Pancreas (tissue), 10 donors: ENCODE results near the gene MYO1E. TPM values are rescaled to one million over a fixed set of nuclear protein-coding genes. Genes with fewer than 3 reads are reported as not detected.
"Not testable (repeated sequence)": the region's sequence is repeated elsewhere in the genome, so short reads cannot be mapped to it uniquely, and the experiment has no call there.

ENCODE experiments used
- ATAC-seq, 4 donors: fragments of 200-7000 bp; cut with Tn5 transposase; one replicate each; pipeline versions ENCODE4 v1.8.0 to v1.9.1; 2020; ENCODE audit warnings: mild to moderate bottlenecking in 4 of 4, moderate library complexity in 4 of 4
- DNase-seq, 6 donors: peaks; one replicate each; pipeline ENCODE4 v3.0.0-alpha.2; 2020
- FAIRE-seq: peaks from 2 replicates; lab custom pipeline; 2012; peaks lifted over from hg19 to GRCh38; lab: Jason Lieb, UNC
- H3K27ac ChIP-seq, 4 donors: fragments of 200-600 bp; sonication (generic); 1 replicate in 3 of 4; 2 replicates in 1 of 4; pipeline versions ENCODE4 v1.5.0 to v1.8.0; 2020
- H3K27me3 ChIP-seq, 4 donors: fragments of 200-600 bp; one replicate each; pipeline ENCODE4 v1.8.0; 2021
- H3K36me3 ChIP-seq, 3 donors: fragments of 200-600 bp; sonication (generic) in 1 of 3; one replicate each; pipeline versions ENCODE4 v1.5.0 to v1.8.0; 2020 to 2021
- H3K4me1 ChIP-seq, 3 donors: fragments of 200-600 bp; one replicate each; pipeline ENCODE4 v1.8.0; 2021
- H3K4me3 ChIP-seq, 4 donors: fragments of 200-600 bp; sonication (generic) in 2 of 4; one replicate each; pipeline versions ENCODE4 v1.5.0 to v1.8.0; 2020 to 2021
- H3K9me3 ChIP-seq, 4 donors: fragments of 200-600 bp; one replicate each; pipeline ENCODE4 v1.8.0; 2021
- WGBS, 2 donors: extraction: QIAGEN DNeasy Blood & Tissue Kit; methylation state at CpG; one replicate each; pipeline ENCODE4 v1.1.7; 2013; 5-methylcytosine and 5-hydroxymethylcytosine counted together
- intact Hi-C, 3 donors: fragments of 100-400 bp; cut with DNase I; formaldehyde crosslinking; loops; one replicate each; pipeline versions ENCODE4 v1.11.1 to v1.14.2; 2022
- polyA plus RNA-seq, 2 donors: library from polyadenylated mRNA; stranded (reverse); fragments of 200-250 nt; gene quantifications; one replicate each; pipeline ENCODE4 v1.2.3, GENCODE V29; 2013
- total RNA-seq, 6 donors: library from RNA; stranded (reverse); fragmentation: NEBNext Ultra II Directional in 4 of 6; extraction: Animal tissue kit (Norgen Biotek cat#: 25700) in 4 of 6; gene quantifications; one replicate each; pipeline versions ENCODE4 v1.2.1 to v1.2.4, GENCODE V29; 2021 to 2023
- TF ChIP-seq, protein P1 (sequence below), 4 donors: fragments of 200-600 bp; sonication (generic) in 3 of 4; IDR thresholded peaks; one replicate each; pipeline versions ENCODE4 v1.5.0 to v1.8.0; 2021; ENCODE audit warnings: antibody characterized with exemption in 4 of 4
- donor health status: healthy with polysubstance abuse.
- donor health status: DM: no; HTN: no; CAD: no; lungs with moderate emphysema.
- donor health status: DM: no; HTN: no; CAD: no.
- donor health status: control.
- donor health status: control.
- donor health status: Bipolar disorder and iron deficiency.
- donor health status: DM: yes; HTN: yes; CAD: no.
- donor health status: DM: no; HTN: no; CAD: no.
- donor health status: DM: no; HTN: no; CAD: no.
- donor health status: DM: yes; HTN: yes; CAD: no.

Gene MYO1E
- total and polyA plus RNA-seq, 8 donors = 7.8 to 81.1 (median 25.6) TPM

GRCh38 chr15:59283717-59284391, 88.8 kb downstream of the MYO1E start:
- Histone ChIP-seq H3K4me1 (no peaks in the 10 kb centered on the region), H3K27ac (peak overlapping the region in 2 of 4 donors; percentile 8 to 15), H3K27me3 (no peaks in the 10 kb centered on the region), H3K36me3 (no peaks in the 10 kb centered on the region), H3K4me3 (no peak overlapping the region), H3K9me3 (no peaks in the 10 kb centered on the region)
- WGBS, 2 donors = 85 to 87% methylated on average over 7 of the region's 7 CpGs
- ATAC-seq (peak in 3 of 4 donors; percentile 58 to 75 (median 62)), DNase-seq (no peak), FAIRE-seq (no peak)
- intact Hi-C loops = no loop called here
- TF ChIP-seq, protein P1, sequence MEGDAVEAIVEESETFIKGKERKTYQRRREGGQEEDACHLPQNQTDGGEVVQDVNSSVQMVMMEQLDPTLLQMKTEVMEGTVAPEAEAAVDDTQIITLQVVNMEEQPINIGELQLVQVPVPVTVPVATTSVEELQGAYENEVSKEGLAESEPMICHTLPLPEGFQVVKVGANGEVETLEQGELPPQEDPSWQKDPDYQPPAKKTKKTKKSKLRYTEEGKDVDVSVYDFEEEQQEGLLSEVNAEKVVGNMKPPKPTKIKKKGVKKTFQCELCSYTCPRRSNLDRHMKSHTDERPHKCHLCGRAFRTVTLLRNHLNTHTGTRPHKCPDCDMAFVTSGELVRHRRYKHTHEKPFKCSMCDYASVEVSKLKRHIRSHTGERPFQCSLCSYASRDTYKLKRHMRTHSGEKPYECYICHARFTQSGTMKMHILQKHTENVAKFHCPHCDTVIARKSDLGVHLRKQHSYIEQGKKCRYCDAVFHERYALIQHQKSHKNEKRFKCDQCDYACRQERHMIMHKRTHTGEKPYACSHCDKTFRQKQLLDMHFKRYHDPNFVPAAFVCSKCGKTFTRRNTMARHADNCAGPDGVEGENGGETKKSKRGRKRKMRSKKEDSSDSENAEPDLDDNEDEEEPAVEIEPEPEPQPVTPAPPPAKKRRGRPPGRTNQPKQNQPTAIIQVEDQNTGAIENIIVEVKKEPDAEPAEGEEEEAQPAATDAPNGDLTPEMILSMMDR (IDR thresholded peaks at IDR 0.05) = no peak

- Histone ChIP-seq H3K4me1 (no peaks in the 10 kb centered on the region), H3K27me3 (no peaks in the 10 kb centered on the region), H3K27ac (no peak overlapping the region), H3K9me3 (no peaks in the 10 kb centered on the region), H3K36me3 (no peaks in the 10 kb centered on the region), H3K4me3 (no peak overlapping the region)
- no peak for ATAC-seq
- no peak for DNase-seq
- TF ChIP-seq, protein P1 (IDR thresholded peaks at IDR 0.05) = no peak
- 91 to 96% methylated on average over 12 to 14 of the region's 14 CpGs for WGBS, 2 donors
- intact Hi-C loops = no loop called here
- no peak for FAIRE-seq
Measured at GRCh38 chr15:59282515-59283337, 89.9 kb downstream of the MYO1E start.

GRCh38 chr15:59281699-59282098, 91.0 kb downstream of the MYO1E start:
- TF ChIP-seq, protein P1 (IDR thresholded peaks at IDR 0.05) = no peak
- Histone ChIP-seq H3K4me3 (no peak overlapping the region), H3K27ac (no peak overlapping the region), H3K27me3 (no peaks in the 10 kb centered on the region), H3K36me3 (no peaks in the 10 kb centered on the region), H3K9me3 (no peaks in the 10 kb centered on the region), H3K4me1 (no peaks in the 10 kb centered on the region)
- ATAC-seq (no peak), FAIRE-seq (no peak), DNase-seq (no peak)
- 94% methylated on average over 5 of the region's 5 CpGs for WGBS, 2 donors
- intact Hi-C loops = no loop called here

DNA sequence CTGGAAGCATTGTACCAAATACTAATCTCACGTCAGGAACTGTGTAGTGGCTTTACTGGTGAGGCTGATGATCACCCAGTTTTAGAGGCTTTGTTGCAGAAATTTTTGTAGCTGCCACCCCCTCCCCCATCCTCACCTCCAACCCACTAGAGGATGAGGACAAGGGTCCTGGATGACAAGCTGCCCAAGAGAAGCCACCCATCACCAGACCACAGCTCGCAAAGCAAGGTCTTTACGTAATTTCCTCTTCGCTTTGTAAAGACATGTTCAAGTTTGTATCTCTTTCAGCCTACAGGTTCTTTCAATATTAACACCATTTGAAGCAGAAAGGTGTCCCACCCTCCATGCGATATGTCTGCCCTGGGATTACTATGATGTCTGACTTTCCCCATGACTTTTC, 91.8 kb downstream of the MYO1E start:
- H3K27ac ChIP-seq = no peak overlapping the region
- H3K4me3 ChIP-seq = no peak overlapping the region
- H3K27me3 ChIP-seq = no peaks in the 10 kb centered on the region
- no peak for ATAC-seq
- no peaks in the 10 kb centered on the region for H3K4me1 ChIP-seq
- no peak for DNase-seq
- intact Hi-C loops = no loop called here
- no peaks in the 10 kb centered on the region for H3K36me3 ChIP-seq
- TF ChIP-seq, protein P1 (IDR thresholded peaks at IDR 0.05) = no peak
- FAIRE-seq = no peak
- no peaks in the 10 kb centered on the region for H3K9me3 ChIP-seq
- WGBS, 2 donors = 94 to 99% methylated on average over 5 of the region's 5 CpGs

DNA sequence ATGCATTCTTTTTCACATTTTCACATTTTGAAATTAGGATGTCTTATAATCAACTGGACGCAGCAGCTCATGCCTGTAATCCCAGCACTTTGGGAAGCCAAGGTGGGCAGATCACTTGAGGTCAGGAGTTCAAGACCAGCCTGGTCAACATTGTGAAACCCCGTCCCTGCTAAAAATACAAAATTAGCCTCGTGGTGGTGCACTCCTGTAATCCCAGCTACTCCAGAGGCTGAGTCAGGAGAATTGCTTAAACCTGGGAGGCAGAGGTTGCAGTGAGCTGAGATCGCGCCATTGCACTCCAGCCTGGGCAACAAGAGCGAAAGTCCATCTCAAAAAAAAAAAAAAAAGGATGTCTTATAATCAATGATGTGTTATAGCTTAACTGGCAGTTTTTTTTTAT, 92.4 kb downstream of the MYO1E start:
- H3K27me3 ChIP-seq, ATAC-seq, intact Hi-C loops, H3K4me1 ChIP-seq, H3K36me3 ChIP-seq, DNase-seq, H3K27ac ChIP-seq, H3K9me3 ChIP-seq, H3K4me3 ChIP-seq, FAIRE-seq: not testable (repeated sequence)
- WGBS, 2 donors = 84 to 88% methylated on average over 6 of the region's 6 CpGs
